GM12878 (cell line): ENCODE measurements around the gene MRPL37. TPM values are rescaled to one million over a fixed set of nuclear protein-coding genes. Genes with fewer than 3 reads are reported as not detected.

ENCODE experiments used
- FOS ChIP-seq: IDR thresholded peaks from 3 replicates; pipeline ENCODE4 v1.6.1; 2011; ENCODE audit warnings: borderline replicate concordance; ENCODE audit not compliant: insufficient read length; ENCODE audit errors: extremely low read depth
- IRF4 ChIP-seq: IDR thresholded peaks from 2 replicates; pipeline ENCODE4 v1.6.1; 2011; ENCODE audit warnings: low read depth, low read length
- LARP7 ChIP-seq: fragments of 450-650 bp; IDR thresholded peaks from 2 replicates; pipeline ENCODE4 v1.6.1; 2017; ENCODE audit warnings: mild to moderate bottlenecking
- MEF2B ChIP-seq: fragments of 450-650 bp; IDR thresholded peaks from 2 replicates; pipeline ENCODE4 v1.6.1; 2018; ENCODE audit warnings: mild to moderate bottlenecking, moderate library complexity; ENCODE audit not compliant: partially characterized antibody, poor library complexity, severe bottlenecking
- NFIC ChIP-seq: IDR thresholded peaks from 2 replicates; pipeline ENCODE4 v1.6.1; 2012; ENCODE audit warnings: low read depth, mild to moderate bottlenecking, inconsistent platforms, low read length, moderate library complexity
- RELA ChIP-seq: fragments of 450-650 bp; IDR thresholded peaks from 2 replicates; pipeline ENCODE4 v1.8.0; 2014; ENCODE audit warnings: borderline replicate concordance; ENCODE audit not compliant: partially characterized antibody
- SMAD5 ChIP-seq: IDR thresholded peaks from 2 replicates; pipeline ENCODE4 v1.6.1; 2016; ENCODE audit warnings: antibody characterized with exemption, low read depth
- SREBF2 ChIP-seq: IDR thresholded peaks from 2 replicates; pipeline ENCODE4 v1.6.1; 2012; ENCODE audit warnings: mild to moderate bottlenecking, low read length
- SUPT20H ChIP-seq: IDR thresholded peaks from 2 replicates; pipeline ENCODE4 v1.6.1; 2011; ENCODE audit warnings: low read depth, mild to moderate bottlenecking, low read length, moderate library complexity, borderline replicate concordance; ENCODE audit not compliant: control insufficient read depth
- TCF12 ChIP-seq: IDR thresholded peaks from 2 replicates; pipeline ENCODE4 v1.6.1; 2011; ENCODE audit warnings: low read depth, mild to moderate bottlenecking, low read length
- ZNF24 ChIP-seq: fragments of 450-650 bp; IDR thresholded peaks from 2 replicates; pipeline ENCODE4 v1.6.1; 2017; ENCODE audit warnings: antibody characterized with exemption, mild to moderate bottlenecking
- ZNF274 ChIP-seq: IDR thresholded peaks from one replicate; pipeline ENCODE4 v1.8.0; 2011; ENCODE audit not compliant: insufficient read length, insufficient read depth
- polyA plus RNA-seq, 11 experiments: library from polyadenylated mRNA; depleted of rRNA in 4 of 11; unstranded in 6 of 11; stranded (reverse) in 5 of 11; fragments of >200 nt; fragmentation: Nextera tagmentation in 4 of 11; fragmentation: Illumina TruSeq in 1 of 11; extraction: Ambion mirVana in 4 of 11; extraction: Trizol in 1 of 11; gene quantifications; 1 replicate in 1 of 11; 2 replicates in 10 of 11; pipeline versions ENCODE4 v1.2.1 to v1.2.3, GENCODE V29; 2011 to 2016; ENCODE audit warnings: inconsistent platforms in 2 of 11, missing spikeins in 2 of 11, low read depth in 1 of 11
- total RNA-seq, 4 experiments: library from RNA; depleted of rRNA in 3 of 4; stranded (reverse); fragments of >200 nt in 3 of 4; fragmentation: Illumina TruSeq in 1 of 4; extraction: Trizol in 1 of 4; gene quantifications; 2 replicates each; pipeline versions ENCODE4 v1.2.1 to v1.2.3, GENCODE V29; 2013 to 2021
- TF ChIP-seq, protein P1 (sequence below), 3 experiments: IDR thresholded peaks in 2 of 3; conservative IDR thresholded peaks in 1 of 3; 2 replicates each; pipeline ENCODE4 v1.5.1; 2011; ENCODE audit warnings: low read depth in 3 of 3, low read length in 3 of 3, mild to moderate bottlenecking in 3 of 3, control low read depth in 2 of 3, moderate library complexity in 2 of 3, inconsistent platforms in 1 of 3, mixed read lengths in 1 of 3; ENCODE audit not compliant: control insufficient read depth in 2 of 3, insufficient read depth in 1 of 3; ENCODE audit errors: extremely low read depth in 1 of 3
- TF ChIP-seq, protein P2 (sequence below): fragments of 450-650 bp; formaldehyde crosslinking; IDR thresholded peaks from 2 replicates; pipeline ENCODE4 v1.4.0; 2020; ENCODE audit warnings: mild to moderate bottlenecking, moderate library complexity
- TF ChIP-seq, protein P3 (sequence below): fragments of 450-650 bp; IDR thresholded peaks from 2 replicates; pipeline ENCODE4 v1.6.1; 2016; ENCODE audit warnings: mild to moderate bottlenecking, moderate library complexity, borderline replicate concordance
- TF ChIP-seq, protein P4 (sequence below): IDR thresholded peaks from 2 replicates; pipeline ENCODE4 v1.6.1; 2012; ENCODE audit warnings: mild to moderate bottlenecking, low read depth, low read length

MRPL37 gene
- total and polyA plus RNA-seq, 10 of the 15 experiments (the other 5 are each of a cell fraction or from before 2014, with no cell fraction given) = 41.4 to 217 (median 159) TPM

DNA sequence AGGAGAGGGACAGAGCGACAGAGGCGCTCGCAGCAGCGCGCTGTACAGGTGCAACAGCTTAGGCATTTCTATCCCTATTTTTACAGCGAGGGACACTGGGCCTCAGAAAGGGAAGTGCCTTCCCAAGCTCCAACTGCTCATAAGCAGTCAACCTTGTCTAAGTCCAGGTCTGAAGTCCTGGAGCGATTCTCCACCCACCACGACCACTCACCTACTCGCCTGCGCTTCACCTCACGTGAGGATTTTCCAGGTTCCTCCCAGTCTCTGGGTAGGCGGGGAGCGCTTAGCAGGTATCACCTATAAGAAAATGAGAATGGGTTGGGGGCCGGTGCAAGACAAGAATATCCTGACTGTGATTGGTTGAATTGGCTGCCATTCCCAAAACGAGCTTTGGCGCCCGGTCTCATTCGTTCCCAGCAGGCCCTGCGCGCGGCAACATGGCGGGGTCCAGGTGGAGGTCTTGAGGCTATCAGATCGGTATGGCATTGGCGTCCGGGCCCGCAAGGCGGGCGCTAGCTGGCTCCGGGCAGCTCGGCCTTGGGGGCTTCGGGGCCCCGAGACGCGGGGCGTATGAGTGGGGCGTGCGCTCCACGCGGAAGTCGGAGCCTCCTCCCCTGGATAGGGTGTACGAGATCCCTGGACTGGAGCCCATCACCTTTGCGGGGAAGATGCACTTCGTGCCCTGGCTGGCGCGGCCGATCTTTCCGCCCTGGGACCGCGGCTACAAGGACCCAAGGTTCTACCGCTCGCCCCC is at the start of gene MRPL37, which contains the start of gene CYB5RL (continued):
- TF ChIP-seq, protein P1, sequence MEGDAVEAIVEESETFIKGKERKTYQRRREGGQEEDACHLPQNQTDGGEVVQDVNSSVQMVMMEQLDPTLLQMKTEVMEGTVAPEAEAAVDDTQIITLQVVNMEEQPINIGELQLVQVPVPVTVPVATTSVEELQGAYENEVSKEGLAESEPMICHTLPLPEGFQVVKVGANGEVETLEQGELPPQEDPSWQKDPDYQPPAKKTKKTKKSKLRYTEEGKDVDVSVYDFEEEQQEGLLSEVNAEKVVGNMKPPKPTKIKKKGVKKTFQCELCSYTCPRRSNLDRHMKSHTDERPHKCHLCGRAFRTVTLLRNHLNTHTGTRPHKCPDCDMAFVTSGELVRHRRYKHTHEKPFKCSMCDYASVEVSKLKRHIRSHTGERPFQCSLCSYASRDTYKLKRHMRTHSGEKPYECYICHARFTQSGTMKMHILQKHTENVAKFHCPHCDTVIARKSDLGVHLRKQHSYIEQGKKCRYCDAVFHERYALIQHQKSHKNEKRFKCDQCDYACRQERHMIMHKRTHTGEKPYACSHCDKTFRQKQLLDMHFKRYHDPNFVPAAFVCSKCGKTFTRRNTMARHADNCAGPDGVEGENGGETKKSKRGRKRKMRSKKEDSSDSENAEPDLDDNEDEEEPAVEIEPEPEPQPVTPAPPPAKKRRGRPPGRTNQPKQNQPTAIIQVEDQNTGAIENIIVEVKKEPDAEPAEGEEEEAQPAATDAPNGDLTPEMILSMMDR (IDR thresholded peaks at IDR 0.05 in 2 of 3, conservative IDR thresholded peaks at IDR 0.05 in 1 of 3; ENCODE audit: control insufficient read depth in 2 of 3, extremely low read depth in 1 of 3, insufficient read depth in 1 of 3, low read depth in 3 of 3, low read length in 3 of 3) = no peak
- TF ChIP-seq, protein P2, sequence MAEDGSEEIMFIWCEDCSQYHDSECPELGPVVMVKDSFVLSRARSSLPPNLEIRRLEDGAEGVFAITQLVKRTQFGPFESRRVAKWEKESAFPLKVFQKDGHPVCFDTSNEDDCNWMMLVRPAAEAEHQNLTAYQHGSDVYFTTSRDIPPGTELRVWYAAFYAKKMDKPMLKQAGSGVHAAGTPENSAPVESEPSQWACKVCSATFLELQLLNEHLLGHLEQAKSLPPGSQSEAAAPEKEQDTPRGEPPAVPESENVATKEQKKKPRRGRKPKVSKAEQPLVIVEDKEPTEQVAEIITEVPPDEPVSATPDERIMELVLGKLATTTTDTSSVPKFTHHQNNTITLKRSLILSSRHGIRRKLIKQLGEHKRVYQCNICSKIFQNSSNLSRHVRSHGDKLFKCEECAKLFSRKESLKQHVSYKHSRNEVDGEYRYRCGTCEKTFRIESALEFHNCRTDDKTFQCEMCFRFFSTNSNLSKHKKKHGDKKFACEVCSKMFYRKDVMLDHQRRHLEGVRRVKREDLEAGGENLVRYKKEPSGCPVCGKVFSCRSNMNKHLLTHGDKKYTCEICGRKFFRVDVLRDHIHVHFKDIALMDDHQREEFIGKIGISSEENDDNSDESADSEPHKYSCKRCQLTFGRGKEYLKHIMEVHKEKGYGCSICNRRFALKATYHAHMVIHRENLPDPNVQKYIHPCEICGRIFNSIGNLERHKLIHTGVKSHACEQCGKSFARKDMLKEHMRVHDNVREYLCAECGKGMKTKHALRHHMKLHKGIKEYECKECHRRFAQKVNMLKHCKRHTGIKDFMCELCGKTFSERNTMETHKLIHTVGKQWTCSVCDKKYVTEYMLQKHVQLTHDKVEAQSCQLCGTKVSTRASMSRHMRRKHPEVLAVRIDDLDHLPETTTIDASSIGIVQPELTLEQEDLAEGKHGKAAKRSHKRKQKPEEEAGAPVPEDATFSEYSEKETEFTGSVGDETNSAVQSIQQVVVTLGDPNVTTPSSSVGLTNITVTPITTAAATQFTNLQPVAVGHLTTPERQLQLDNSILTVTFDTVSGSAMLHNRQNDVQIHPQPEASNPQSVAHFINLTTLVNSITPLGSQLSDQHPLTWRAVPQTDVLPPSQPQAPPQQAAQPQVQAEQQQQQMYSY (CRISPR knock-in tag) = no peak
- peak; percentile 81; the same call in 1 of the 2 replicates for TF ChIP-seq LARP7
- TF ChIP-seq IRF4 = 0 out of 2 replicates have a peak, but pooled peaks have one; percentile 30
- no peak for TF ChIP-seq NFIC
- TF ChIP-seq, protein P3, sequence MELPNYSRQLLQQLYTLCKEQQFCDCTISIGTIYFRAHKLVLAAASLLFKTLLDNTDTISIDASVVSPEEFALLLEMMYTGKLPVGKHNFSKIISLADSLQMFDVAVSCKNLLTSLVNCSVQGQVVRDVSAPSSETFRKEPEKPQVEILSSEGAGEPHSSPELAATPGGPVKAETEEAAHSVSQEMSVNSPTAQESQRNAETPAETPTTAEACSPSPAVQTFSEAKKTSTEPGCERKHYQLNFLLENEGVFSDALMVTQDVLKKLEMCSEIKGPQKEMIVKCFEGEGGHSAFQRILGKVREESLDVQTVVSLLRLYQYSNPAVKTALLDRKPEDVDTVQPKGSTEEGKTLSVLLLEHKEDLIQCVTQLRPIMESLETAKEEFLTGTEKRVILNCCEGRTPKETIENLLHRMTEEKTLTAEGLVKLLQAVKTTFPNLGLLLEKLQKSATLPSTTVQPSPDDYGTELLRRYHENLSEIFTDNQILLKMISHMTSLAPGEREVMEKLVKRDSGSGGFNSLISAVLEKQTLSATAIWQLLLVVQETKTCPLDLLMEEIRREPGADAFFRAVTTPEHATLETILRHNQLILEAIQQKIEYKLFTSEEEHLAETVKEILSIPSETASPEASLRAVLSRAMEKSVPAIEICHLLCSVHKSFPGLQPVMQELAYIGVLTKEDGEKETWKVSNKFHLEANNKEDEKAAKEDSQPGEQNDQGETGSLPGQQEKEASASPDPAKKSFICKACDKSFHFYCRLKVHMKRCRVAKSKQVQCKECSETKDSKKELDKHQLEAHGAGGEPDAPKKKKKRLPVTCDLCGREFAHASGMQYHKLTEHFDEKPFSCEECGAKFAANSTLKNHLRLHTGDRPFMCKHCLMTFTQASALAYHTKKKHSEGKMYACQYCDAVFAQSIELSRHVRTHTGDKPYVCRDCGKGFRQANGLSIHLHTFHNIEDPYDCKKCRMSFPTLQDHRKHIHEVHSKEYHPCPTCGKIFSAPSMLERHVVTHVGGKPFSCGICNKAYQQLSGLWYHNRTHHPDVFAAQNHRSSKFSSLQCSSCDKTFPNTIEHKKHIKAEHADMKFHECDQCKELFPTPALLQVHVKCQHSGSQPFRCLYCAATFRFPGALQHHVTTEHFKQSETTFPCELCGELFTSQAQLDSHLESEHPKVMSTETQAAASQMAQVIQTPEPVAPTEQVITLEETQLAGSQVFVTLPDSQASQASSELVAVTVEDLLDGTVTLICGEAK = no peak
- TF ChIP-seq SUPT20H = no peak
- TF ChIP-seq RELA = no peak
- TF ChIP-seq, protein P4, sequence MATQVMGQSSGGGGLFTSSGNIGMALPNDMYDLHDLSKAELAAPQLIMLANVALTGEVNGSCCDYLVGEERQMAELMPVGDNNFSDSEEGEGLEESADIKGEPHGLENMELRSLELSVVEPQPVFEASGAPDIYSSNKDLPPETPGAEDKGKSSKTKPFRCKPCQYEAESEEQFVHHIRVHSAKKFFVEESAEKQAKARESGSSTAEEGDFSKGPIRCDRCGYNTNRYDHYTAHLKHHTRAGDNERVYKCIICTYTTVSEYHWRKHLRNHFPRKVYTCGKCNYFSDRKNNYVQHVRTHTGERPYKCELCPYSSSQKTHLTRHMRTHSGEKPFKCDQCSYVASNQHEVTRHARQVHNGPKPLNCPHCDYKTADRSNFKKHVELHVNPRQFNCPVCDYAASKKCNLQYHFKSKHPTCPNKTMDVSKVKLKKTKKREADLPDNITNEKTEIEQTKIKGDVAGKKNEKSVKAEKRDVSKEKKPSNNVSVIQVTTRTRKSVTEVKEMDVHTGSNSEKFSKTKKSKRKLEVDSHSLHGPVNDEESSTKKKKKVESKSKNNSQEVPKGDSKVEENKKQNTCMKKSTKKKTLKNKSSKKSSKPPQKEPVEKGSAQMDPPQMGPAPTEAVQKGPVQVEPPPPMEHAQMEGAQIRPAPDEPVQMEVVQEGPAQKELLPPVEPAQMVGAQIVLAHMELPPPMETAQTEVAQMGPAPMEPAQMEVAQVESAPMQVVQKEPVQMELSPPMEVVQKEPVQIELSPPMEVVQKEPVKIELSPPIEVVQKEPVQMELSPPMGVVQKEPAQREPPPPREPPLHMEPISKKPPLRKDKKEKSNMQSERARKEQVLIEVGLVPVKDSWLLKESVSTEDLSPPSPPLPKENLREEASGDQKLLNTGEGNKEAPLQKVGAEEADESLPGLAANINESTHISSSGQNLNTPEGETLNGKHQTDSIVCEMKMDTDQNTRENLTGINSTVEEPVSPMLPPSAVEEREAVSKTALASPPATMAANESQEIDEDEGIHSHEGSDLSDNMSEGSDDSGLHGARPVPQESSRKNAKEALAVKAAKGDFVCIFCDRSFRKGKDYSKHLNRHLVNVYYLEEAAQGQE = no peak
- peak; percentile 51; the same call in 1 of the 2 replicates for TF ChIP-seq TCF12
- peak; percentile 66 for TF ChIP-seq FOS
- TF ChIP-seq SREBF2 = no peak
- TF ChIP-seq ZNF24 = no peak
- no peak for TF ChIP-seq ZNF274
- TF ChIP-seq MEF2B = no peak
- no peak; the same call in 1 of the 2 replicates for TF ChIP-seq SMAD5
